Measurements from ENCODE around the gene APOBEC4. TPM values are rescaled to one million over a fixed set of nuclear protein-coding genes. Genes with fewer than 3 reads are reported as not detected.

APOBEC4 gene
- total RNA-seq, 1 experiment from 2014 or later = not detected

DNA sequence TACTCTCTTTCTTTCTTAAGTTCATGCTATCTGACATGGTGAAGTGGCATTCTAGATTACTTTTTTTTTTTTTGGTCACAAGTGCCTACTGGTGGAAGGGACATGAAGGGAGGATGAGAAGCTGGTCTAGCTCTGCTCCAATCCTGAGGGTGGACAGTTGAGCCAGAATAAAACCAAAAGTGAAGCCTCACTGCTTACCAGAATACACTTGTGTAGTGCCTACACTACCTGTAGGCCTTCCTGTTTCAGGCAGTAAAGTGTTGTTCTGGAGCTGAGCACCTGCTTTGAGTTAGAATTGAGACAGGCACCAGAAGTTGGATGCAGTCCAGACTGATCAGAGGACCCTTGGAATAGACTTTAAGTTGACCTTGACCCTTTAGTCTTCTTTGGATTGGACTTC is 40.4 kb upstream of the APOBEC4 start:
- H3K36me3 ChIP-seq (ENCODE audit: low read depth, low read length) = no peaks in the 10 kb centered on the region
- no peak overlapping the region for H2AFZ ChIP-seq (ENCODE audit: low read length)
- no peaks in the 10 kb centered on the region for H3K4me1 ChIP-seq (ENCODE audit: insufficient read depth, low read length)
- no peak overlapping the region for H3K4me3 ChIP-seq (ENCODE audit: low read length)
- intact Hi-C loops (cut with micrococcal nuclease) = no loop called here
- H3K27me3 ChIP-seq (ENCODE audit: low read length) = no peaks in the 10 kb centered on the region
- POLR2A ChIA-PET (ENCODE audit: unreplicated experiment) = no interaction called here
- no peaks in the 10 kb centered on the region for H4K20me1 ChIP-seq (ENCODE audit: low read length)
- no peak for TF ChIP-seq EZH2 (IDR thresholded peaks at IDR 0.05; ENCODE audit: low read length, unreplicated experiment)
- no peak overlapping the region for H3K9ac ChIP-seq (ENCODE audit: low read length)
- CTCF ChIA-PET = no interaction called here
- ATAC-seq = no peak
- no peaks in the 10 kb centered on the region for H3F3A ChIP-seq (ENCODE audit: low read length, unreplicated experiment)
- H3K27ac ChIP-seq (ENCODE audit: low read length) = no peak overlapping the region
- H3K4me2 ChIP-seq (ENCODE audit: low read length) = no peak overlapping the region
- no peaks in the 10 kb centered on the region for H3K79me2 ChIP-seq (ENCODE audit: low read length)
- DNase-seq = no peak
- H3K9me3 ChIP-seq (ENCODE audit: low read length) = no peaks in the 10 kb centered on the region
- H3K9me2 ChIP-seq (replicated peaks; ENCODE audit: low read length) = no peaks in the 10 kb centered on the region
- BruUV-seq (replicated peaks) = no TSS peak

DNA sequence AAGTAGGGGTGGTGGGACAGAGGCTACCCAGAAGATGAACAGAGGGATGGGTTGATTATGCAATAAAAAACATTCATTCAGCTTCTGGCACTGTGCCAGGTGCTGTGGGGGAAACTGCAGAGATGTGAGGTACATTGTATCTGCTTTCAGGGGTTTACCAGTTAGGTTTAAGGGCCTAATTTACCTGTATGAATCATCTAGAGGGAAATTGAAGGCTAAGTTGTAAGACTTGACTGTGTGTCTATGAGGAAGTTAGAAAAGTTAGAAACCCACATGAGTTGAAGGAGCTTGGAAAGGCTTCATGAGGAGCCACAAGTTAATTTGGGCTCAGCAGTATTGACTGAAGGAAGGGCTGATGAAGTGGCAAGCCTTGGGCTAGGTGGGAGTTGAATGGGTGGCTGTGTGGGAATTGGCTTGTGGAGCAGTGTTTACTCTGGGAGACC is 36.7 kb upstream of the APOBEC4 start:
- H3K4me1 ChIP-seq (ENCODE audit: insufficient read depth, low read length) = no peaks in the 10 kb centered on the region
- H3K9me2 ChIP-seq (replicated peaks; ENCODE audit: low read length) = no peaks in the 10 kb centered on the region
- H3K79me2 ChIP-seq (ENCODE audit: low read length) = no peaks in the 10 kb centered on the region
- H3K4me3 ChIP-seq (ENCODE audit: low read length) = no peak overlapping the region
- BruUV-seq (replicated peaks) = no TSS peak
- no peaks in the 10 kb centered on the region for H3K36me3 ChIP-seq (ENCODE audit: low read depth, low read length)
- no peaks in the 10 kb centered on the region for H3K9me3 ChIP-seq (ENCODE audit: low read length)
- no peak overlapping the region for H3K27ac ChIP-seq (ENCODE audit: low read length)
- no peaks in the 10 kb centered on the region for H3F3A ChIP-seq (ENCODE audit: low read length, unreplicated experiment)
- no peak overlapping the region for H2AFZ ChIP-seq (ENCODE audit: low read length)
- H3K4me2 ChIP-seq (ENCODE audit: low read length) = no peak overlapping the region
- ATAC-seq (no peak), DNase-seq (no peak)
- no peaks in the 10 kb centered on the region for H4K20me1 ChIP-seq (ENCODE audit: low read length)
- no peak for TF ChIP-seq CTCF (conservative IDR thresholded peaks at IDR 0.05; ENCODE audit: low read depth, low read length)
- TF ChIP-seq EZH2 (IDR thresholded peaks at IDR 0.05; ENCODE audit: low read length, unreplicated experiment) = no peak
- TF ChIP-seq EZH2phosphoT487 (IDR thresholded peaks at IDR 0.05; ENCODE audit: borderline replicate concordance, low read length) = no peak
- no peaks in the 10 kb centered on the region for H3K27me3 ChIP-seq (ENCODE audit: low read length)
- H3K9ac ChIP-seq (ENCODE audit: low read length) = no peak overlapping the region
- ChIA-PET CTCF (no interaction called here), POLR2A (ENCODE audit: unreplicated experiment) (no interaction called here)
- intact Hi-C loops (cut with micrococcal nuclease) = loop anchor here (5.0 kb wide), 1 partner anchor 203 kb away; no protein-coding TSS in a partner anchor

DNA sequence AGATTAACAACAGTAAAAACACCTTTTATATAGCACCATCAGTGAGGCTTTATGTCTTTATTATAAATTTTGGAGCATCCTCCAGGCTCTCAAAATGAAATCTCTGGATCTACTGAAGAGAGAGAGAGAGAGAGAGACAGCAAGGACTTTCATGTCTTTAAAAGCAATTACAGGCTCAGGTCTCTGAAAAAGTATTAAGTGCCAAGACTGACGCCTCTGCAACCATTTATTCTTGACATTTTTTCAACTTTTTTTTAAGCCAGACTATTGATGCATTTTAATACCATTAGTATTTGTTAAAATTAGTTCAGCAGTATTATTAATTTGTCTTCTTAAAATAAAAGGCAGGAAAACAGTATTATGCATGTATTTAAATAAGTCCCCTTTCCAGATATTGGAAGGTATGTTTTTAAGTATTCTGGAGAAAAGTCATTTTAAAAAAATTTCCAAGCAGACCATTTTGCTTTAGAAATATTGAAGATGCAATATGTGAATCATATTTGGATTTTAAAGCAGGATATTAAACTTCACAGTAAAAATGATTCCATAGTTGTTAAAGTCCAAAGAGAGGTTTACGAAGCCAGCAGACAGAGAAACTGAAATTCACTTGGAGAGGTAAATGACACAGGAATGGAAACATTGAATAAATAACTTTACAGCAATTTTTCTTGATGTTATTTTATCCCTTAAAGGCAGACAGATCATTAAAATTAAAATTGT is 35.4 kb upstream of the APOBEC4 start:
- no peaks in the 10 kb centered on the region for H3K27me3 ChIP-seq (ENCODE audit: low read length)
- no peaks in the 10 kb centered on the region for H3K4me1 ChIP-seq (ENCODE audit: insufficient read depth, low read length)
- BruUV-seq (replicated peaks) = no TSS peak
- ChIA-PET CTCF (no interaction called here), POLR2A (ENCODE audit: unreplicated experiment) (no interaction called here)
- ATAC-seq = no peak
- no peak overlapping the region for H3K4me3 ChIP-seq (ENCODE audit: low read length)
- no peaks in the 10 kb centered on the region for H3K9me2 ChIP-seq (replicated peaks; ENCODE audit: low read length)
- no peak overlapping the region for H2AFZ ChIP-seq (ENCODE audit: low read length)
- intact Hi-C loops (cut with micrococcal nuclease) = loop anchor here (5.0 kb wide), 1 partner anchor 204 kb away; no protein-coding TSS in a partner anchor
- no peaks in the 10 kb centered on the region for H4K20me1 ChIP-seq (ENCODE audit: low read length)
- no peak overlapping the region for H3K9ac ChIP-seq (ENCODE audit: low read length)
- H3F3A ChIP-seq (ENCODE audit: low read length, unreplicated experiment) = no peaks in the 10 kb centered on the region
- H3K27ac ChIP-seq (ENCODE audit: low read length) = no peak overlapping the region
- no peaks in the 10 kb centered on the region for H3K9me3 ChIP-seq (ENCODE audit: low read length)
- no peaks in the 10 kb centered on the region for H3K79me2 ChIP-seq (ENCODE audit: low read length)
- no peak for TF ChIP-seq EZH2 (IDR thresholded peaks at IDR 0.05; ENCODE audit: low read length, unreplicated experiment)
- no peak for TF ChIP-seq CTCF (conservative IDR thresholded peaks at IDR 0.05; ENCODE audit: low read depth, low read length)
- no peak for TF ChIP-seq EZH2phosphoT487 (IDR thresholded peaks at IDR 0.05; ENCODE audit: borderline replicate concordance, low read length)
- H3K4me2 ChIP-seq (ENCODE audit: low read length) = no peak overlapping the region
- DNase-seq = no peak
- H3K36me3 ChIP-seq (ENCODE audit: low read depth, low read length) = no peaks in the 10 kb centered on the region

Measured in PC-3 (cell line).